NCI-H1694 treated with DMSO at 0.1 percent for 48 hours (cell line): ENCODE results near the gene IRGQ.
A peak's percentile ranks its signal among the peaks of the same experiment; 100 is the strongest.
"Not testable (repeated sequence)": the region's sequence is repeated elsewhere in the genome, so short reads cannot be mapped to it uniquely, and the experiment has no call there.

ENCODE experiments used
- DNase-seq: peaks from one replicate; lab custom pipeline; 2025; lab: John Stamatoyannopoulos, UW

Gene IRGQ, protein sequence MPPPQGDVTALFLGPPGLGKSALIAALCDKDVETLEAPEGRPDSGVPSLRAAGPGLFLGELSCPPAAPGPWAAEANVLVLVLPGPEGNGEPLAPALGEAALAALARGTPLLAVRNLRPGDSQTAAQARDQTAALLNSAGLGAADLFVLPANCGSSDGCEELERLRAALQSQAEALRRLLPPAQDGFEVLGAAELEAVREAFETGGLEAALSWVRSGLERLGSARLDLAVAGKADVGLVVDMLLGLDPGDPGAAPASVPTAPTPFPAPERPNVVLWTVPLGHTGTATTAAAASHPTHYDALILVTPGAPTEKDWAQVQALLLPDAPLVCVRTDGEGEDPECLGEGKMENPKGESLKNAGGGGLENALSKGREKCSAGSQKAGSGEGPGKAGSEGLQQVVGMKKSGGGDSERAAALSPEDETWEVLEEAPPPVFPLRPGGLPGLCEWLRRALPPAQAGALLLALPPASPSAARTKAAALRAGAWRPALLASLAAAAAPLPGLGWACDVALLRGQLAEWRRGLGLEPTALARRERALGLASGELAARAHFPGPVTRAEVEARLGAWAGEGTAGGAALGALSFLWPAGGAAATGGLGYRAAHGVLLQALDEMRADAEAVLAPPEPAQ

DNA sequence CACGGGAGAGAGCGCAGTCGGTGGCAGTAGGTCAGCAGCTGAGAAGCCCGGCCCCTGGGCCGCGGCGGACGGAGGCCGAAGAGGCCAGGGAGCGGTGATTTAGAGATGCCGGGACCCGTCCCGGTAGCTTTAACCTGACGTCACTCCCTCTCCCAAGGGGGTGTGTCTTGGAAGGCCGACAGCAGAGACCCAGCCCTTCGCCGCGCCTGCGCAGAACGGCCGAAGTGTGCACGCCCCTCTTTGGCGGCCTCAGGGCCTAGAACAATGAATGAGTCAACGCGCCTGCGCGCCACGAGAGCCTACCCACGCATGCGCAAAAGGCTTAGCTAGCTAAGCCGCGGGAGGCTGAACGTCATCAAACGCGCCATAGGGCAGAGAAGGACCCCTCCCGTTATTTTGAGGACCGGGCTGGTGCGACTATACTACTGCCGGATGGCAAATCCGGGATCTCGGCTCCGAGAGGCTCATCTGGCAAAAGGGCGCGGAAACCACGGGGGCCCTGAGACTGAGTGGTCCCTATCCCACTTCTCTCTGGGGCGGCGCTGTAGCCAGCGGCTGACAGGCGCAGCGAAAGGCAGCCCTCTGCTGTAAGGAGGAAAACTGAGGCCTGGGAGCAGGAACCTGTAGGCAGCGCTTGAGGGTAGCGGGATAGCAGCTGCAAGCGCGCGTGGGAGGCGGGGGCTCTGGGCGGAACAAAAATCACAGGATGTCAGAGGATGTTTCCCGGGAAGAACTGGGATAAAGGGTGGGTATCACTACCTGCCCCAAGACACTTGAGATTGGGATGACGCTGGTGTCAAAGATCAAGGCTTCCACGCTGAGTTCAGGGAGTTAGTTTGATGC is at the start of gene IRGQ, which contains the start of gene ZNF576:
TSS of gene IRGQ (minus strand) at position 136 of the 843 bp plus-strand sequence. CDS start 796 bp downstream, outside the sequence.
TSS of gene ZNF576 (plus strand) at position 597 of the 843 bp plus-strand sequence. CDS start 514 bp downstream, outside the sequence.
- peak; percentile 99 for DNase-seq

DNA sequence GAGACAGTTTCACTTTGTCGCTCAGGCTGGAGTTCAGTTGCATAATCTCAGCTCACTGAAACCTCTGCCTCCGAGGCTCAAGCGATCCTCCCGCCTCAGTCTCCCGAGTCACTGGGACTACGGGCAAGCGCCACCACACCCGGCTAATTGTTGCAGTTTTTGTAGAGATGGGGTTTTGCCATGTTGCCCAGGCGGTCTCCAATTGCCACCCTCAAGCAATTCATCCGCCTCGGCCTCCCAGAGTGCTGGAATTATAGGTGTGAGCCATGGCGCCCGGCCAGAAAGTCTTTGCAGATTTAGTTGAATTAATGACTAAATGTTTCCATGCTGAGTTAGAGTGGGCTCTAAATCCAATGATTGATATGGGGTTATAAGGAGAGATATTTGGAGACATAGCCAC is 48.2 kb upstream of the IRGQ start:
- no peak for DNase-seq

DNA sequence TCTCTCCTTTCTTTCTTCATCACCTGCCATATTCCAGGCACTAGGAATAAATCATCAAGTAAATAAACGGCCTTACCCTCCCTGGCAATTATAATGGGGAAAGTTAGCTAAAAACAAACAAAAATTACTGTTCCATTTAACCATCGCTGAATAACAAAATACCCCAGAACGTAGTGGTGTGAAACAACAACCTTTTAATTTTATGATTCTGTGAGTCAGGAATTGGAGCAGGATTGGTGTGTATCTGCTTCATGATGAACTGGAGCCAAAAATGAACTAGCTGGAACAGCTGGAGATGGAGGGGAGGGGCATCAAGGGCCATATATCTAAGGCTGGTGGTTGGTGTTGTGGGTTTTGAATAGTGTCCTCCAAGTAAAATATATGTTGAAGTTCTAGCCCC is 47.4 kb upstream of the IRGQ start:
- peak; percentile 8 for DNase-seq

DNA sequence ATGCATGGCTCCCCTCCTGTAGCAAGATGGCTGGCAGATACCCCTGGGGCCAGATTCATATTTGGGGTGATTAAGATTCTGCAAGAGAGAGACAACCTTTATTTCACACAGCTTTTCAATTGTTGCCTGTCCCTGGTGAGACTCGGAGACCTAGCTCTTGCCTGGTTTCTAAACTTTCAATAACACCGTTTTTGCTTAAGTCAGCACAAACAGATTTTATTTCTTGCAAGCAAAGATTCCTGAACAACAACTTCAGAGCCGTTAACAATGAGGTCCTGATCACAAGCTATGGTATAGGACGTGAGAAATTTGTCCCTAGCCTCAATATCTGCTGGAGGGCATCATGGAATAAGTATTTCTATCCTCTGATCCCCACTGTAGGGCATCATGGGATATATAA is 46.6 kb upstream of the IRGQ start:
- no peak for DNase-seq

DNA sequence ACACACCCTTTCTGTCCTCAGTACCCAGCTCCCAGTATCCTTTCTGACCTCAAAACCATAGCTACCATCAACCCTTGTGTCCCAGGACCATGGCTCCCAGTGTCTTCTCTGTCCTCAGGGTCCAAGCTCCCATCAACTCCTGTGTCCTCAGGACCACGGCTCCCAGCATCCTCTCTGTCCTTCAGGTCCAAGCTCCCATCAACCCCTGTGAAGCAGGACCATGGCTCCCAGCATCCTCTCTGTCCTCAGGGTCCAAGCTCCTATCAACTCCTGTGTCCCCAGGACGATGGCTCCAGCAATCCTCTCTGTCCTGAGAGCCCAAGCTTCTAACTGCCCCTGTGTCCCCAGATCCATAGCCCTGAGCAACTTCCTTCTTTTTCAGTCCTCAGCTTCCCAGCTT is 45.4 kb upstream of the IRGQ start:
- DNase-seq, result no peak

DNA sequence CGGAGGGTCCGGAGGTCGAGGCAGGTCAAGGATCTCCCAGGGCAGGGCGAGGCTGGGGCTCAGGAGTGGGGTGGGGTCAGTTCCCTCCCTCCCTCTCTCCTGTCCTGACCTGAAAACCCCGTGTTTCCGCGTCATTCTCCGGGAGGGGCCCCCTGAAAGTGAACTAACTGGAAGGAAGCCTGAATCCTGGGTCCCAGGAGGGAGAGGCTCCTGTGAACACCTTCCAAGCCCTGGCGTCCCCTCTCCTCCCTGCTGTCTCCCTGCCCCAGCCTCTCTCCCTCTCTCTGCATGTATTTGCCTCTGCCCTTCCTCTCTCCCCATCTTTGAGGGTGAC is 44.5 kb upstream of the IRGQ start:
- no peak for DNase-seq

DNA sequence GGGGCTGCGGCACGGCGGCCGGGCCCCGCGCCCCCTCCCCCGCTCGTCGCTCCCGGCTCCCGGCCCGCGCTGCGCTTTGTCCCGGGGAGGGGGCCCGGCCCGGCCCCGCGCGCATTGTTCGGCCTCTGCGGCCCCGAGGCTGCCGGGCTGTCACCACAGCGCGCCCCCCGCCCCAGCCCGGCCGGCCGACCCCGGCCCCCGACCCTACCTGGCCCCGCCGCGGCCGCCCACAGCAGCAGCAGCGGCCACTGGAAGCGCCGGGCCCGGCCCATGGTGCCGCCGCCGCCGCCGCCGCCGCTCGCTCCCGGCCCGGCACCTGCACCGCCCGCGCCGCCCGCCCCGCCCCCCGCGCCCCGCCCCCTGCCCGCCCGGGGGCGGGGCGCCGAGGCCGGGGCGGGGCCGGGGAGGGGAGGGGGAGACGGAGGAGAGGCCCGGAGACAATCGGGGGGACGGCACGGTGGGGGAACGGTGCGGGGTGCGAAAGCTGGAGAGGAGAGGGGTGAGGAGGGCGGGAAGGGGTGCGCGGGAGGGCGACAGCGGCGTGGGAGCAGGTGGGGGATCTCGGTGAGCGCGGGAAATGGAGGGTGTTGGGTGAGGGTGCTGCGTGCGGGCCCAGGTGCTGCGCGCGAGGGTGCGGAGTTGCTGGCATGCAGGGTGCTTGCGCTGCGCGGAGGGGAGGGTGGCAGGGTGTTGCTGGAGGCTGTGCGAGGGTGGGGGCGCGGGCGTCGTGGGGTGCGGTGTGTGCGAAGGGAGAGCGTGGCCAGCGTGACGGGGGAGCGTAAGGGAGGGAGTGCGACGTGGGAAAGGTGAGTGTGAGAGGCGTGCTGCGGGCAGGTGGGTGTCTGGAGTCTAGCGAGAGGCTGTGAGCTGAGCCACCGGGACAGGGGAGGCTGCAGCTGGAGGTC is 43.8 kb upstream of the IRGQ start, which contains the start of gene CADM4:
TSS of gene CADM4 (minus strand) at position 332 of the 905 bp plus-strand sequence. CDS start at position 272, 60 bp downstream.
- peak; percentile 10 for DNase-seq

DNA sequence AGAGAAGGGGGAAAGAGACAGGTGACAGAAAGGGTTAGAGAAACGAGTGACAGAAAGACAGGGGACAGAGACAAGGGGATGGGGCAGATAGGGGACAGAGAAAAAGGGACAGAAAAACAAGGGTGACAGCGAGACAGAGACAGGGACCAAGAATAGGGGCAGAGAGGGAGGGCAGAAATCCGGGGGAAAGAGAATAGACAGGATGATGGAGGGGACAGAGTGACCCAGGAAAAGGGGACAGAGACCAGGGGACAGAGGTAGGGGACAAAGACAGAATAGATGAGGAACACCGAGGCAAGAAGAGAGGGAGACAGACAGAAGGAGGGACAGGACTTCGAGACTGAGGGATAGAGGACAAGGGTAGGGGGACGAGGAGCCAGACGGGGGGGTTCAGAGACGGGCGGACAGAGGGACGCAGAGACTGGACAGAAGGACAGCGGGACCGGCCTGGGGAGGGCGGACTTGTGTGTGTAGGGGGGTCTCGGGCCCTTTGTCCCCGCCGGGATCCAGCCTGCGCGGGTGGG is 43.1 kb upstream of the IRGQ start:
- no peak for DNase-seq

DNA sequence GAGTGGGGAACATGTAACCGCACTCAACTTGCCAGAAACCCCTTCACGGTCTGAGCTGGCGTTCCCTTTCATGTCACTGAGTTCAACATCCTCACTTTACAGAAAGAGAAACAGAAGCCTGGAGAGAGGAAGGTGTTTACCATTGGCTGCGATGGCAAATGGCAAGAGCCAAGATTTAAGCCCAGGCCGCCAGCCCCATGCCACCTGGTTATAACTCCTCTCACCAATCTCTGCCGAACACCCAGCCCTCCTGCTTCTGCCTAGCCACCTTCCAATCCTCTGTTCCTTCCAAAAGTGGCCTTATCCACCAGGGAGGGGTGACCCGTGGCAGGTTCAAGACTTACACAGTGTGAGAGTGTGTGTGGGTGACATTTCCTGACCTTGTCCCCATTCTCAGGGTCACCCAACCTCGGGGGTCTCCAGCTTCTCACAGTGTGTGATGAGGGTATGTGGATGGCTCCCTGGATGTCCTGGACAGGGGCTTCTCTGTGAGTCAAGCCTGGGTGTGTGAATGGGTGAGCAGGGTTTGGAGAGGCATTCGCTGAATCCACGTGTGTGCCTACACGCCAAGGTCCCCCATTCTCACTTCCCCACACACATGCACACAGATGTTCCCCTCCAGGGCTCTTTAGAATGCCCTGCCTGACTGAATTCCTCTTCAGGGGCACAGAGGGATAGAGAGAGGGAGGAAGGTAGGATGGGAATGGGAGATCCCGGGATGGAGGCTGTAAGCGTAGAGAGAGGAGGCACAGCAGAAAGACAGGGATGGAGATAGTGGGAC is 42.5 kb upstream of the IRGQ start:
- no peak for DNase-seq

DNA sequence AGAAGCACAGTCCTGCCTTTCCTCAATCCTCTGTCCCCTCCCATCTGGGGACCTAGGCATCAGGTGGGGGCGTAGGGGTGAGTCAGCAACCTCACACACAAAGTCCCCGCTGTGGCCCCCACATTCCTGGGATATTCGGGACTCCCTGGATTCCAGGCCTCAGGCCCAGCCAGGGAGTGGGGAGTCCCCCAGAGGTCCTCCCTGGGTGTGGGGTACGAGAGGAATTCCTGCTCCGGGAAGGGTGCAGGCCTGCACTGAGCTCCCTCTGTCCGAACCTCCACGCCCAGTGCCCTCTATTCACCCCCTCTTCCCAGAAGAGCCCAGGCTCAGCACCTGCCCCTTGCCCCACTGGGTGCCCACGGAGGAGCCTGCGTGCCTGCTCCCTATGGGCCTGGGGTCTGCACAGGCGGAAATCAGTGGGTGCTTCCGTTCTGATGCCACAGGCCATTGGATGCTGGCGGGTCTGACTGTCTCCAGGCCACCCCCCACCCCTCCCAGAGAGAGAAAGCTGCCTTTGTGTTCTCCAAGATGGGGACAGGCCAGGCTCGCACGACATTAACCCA is 40.3 kb upstream of the IRGQ start:
- DNase-seq, result no peak

DNA sequence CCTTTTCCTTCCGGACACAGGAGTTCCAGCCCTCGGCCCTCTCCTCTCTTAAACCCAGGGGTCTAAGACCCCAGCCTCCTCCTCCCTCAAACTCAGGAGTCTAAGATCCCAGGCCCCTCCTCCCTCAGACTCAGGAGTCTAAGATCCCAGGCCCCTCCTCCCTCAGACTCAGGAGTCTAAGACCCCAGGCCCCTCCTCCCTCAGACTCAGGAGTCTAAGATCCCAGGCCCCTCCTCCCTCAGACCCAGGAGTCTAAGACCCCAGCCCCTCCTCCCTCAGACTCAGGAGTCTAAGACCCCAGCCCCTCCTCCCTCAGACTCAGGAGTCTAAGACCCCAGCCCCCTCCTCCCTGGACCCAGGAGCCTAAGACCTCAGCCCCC is 39.6 kb upstream of the IRGQ start:
- DNase-seq, result not testable (repeated sequence)

DNA sequence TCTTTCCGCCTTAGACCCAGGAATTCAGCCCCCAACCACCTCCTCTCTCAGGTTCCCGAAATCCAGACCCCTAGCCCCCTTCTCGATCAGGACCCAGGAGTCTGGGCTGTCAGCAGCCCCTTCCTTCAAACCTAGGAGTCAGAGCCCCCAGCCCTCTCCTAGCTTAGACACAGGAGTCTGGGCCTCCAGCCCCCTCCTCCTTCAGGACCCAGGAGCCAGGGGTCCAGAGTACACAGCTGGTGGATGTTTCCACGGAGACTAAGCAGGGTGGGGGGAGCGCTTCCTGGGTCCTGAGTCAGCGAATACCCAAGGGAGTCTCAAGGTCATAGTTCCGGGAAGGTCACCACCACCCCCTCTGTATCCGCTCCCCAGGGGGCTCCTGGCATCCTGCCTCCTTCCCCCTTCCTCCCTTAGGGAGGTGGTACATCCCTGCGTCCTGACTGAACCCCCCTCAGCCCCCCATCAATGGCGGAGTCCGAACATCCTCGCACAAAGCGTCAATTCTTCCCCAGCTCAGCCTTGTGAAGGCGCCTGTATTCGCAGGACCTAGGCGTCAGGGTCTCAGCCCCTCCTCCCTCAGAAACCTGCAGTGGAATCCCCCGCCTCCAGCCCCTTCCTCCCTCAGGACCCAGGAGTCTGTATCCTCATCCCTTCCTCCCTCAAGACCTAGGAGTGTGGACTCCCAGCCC is 39.1 kb upstream of the IRGQ start:
- no peak for DNase-seq

DNA sequence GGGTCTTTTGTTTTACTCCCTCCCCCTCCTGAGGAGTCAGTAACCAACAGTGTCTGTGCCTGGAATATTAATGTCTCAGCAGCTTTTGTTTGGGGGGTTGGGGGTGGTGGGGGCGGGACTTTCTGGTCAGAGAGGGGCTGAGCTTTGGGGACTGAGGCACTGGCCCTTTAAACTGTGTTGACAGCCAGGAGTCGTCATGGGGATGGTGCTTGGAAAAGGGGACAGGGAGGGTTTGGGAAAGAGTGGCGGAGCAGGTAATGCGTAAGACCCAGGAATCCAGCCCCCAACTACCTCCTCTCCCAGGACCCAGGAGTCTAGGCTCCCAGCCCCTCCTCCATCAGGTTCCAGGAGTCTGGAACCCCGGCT is 38.6 kb upstream of the IRGQ start:
- no peak for DNase-seq

DNA sequence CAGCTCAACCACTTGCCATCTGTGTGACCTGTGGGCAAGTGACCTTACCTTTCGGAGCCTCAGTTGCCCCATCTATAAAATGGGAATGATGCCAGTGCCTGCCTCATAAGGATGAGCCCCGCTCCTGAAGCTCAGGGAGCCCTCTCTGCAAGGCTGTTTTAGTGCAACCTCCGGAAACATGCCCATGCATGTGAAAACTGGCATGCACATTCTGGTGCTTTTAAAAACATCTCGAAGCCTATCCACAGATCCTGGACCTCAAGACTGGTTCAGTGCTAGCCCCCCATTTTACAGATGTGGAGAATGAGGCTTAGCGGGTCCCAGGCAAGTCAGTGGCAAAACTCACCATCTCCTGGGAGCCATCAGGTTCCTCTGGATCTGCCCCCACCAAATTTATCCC is 38.1 kb upstream of the IRGQ start:
- no peak for DNase-seq

DNA sequence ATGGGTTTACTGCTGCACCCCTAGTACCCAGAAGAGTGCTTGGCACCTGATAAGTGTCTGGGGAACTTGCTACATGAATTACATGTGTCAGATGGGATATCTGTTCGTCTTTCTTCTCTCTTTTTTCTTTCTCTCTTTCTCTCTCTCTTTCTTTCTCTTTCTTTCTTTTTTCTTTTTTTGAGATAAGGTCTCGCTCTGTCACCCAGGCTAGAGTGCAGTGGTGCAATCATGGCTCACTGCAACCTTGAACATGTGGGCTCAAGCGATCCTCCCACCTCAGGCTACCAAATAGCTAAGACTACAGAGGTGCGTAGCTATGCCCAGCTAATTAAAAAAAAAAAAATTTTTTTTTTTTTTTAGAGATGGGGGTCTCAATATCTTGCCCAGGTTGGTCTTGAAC is 37.6 kb upstream of the IRGQ start:
- DNase-seq, result no peak

DNA sequence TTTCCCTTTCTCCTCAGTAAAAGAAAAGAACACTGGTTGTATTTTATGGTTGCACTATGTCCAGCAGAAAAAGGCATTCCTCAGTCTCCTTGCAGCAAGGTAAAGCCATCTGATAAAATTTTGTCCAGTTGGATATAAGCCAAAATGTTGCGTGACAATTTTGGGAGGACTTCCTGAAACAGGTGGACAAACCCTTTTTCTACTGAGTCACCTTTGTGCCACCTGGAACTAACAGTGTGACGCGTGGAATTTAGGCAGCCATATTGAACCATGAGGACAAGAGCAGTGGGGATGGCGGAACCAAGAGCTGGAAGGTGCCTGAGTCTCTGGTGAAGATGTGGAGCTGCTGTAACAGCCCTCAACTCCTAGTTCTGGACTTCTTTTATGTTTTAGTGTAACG is 35.6 kb upstream of the IRGQ start:
- DNase-seq, result no peak

DNA sequence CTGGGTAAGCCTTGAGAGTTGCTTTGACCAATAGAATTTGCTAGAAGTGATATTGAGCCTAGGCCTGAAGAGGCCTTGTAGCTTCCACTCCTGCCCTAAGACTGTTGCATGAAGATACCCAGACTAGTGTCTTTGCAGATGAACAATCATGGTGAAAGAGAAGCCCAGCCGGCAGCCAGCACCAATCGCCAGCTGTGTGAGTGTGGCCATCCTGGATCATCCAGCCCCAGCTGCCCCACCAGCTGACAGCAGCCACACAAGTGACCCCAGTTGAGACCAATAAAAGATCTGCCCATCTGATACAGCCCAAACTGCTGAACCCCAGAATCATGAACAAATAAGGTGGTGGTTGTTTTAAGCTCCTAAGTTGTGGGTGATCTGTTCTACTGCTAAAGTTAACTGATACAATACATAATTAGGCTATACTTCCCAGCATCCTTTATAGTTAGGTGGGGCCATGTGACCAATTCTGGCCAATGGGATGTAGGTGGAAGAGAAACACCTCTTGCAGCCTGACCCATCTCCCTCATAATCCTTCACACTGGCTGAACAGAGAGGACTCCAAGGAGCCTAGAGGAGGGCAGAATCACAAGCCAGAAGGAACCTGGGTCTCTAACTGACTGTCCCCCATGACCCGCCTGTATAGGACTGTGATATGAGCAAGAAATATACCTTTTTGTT is 32.9 kb upstream of the IRGQ start:
- DNase-seq, result no peak

DNA sequence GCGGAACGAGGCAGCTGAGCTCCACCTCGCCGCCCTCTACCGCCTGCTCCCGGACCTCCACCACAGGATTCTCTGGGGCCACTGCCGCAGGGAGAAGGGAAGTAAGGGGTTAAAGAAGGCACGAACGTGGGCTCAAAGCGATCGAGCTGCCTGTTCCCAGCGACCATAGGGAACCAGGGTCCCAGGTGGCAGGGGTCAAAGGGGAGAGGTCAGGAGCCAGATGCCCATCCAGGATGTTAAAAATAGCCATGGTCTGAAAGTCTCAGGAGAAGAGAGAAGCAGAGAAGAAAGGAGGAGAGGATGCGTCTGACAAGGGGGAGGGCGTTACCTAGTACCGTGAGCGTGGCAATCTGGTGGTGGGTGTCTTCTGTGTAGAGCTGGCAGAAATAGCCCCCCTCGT is 30.9 kb upstream of the IRGQ start:
- DNase-seq, result no peak

DNA sequence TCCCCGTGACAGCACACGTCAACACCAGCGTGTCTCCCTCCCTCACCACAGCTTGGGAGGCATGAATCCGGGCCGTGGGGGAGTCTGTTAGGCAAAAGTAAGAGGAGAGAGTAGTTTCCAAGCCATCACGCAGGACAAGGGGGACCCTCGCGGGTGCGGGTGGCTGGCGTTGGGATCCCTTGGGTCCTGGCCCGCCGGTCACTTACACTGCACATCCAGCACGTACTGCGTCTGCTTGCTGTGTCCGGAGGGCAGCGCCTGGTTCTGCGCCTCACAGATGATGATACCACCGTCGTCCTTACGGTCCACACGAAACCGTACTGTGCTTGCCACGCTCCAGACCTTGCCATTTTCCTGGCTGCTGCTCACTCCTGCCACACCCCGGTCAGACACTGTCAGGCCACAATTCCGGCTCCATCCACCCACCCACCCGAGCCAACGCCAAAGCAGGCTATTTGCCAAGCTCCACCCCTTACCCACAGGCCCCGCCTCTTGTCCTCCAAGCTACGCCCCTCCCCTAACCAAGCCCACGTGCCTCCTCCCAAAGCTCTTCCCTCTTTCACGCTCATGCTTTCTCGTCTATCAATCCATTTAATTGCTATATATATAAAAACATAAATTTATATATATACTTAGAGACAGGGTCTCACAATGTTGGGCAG is 30.1 kb upstream of the IRGQ start:
- no peak for DNase-seq
